ENCODE results near the gene IL17RD. TPM values are rescaled to one million over a fixed set of nuclear protein-coding genes. Genes with fewer than 3 reads are reported as not detected.

Gene IL17RD
- total and polyA plus RNA-seq, 9 of the 15 experiments (the other 6 are each of a cell fraction or from before 2014, with no cell fraction given): under 0.01 to 0.09 (median 0.04) TPM; not detected in 4

GRCh38 chr3:57062101-57062631 lies 103.0 kb downstream of the IL17RD start:
- FAIRE-seq (no peak), DNase-seq (ENCODE audit: extremely low read depth in 1 of 4, low spot score in 3 of 4) (no peak), ATAC-seq (no peak)
- H3K4me1 ChIP-seq (replicated peaks in 1 of 2; ENCODE audit: control insufficient read depth in 2 of 2, insufficient read depth in 2 of 2, low read length in 2 of 2): peaks cover 0 to 7% of the 10 kb centered on the region in 2 experiments; a peak in 2 of 5 replicates
- no peaks in the 10 kb centered on the region for H3K79me2 ChIP-seq (ENCODE audit: control insufficient read depth, insufficient read depth, low read length)
- intact Hi-C loops (cut with micrococcal nuclease): no loop called here
- no peak overlapping the region for H3K4me3 ChIP-seq
- no peak overlapping the region for H3K27ac ChIP-seq (ENCODE audit: extremely low read depth, low read depth, low read length)
- H3K9me3 ChIP-seq (replicated peaks; ENCODE audit: control insufficient read depth, insufficient read depth, low read depth, low read length): no peaks in the 10 kb centered on the region
- no TSS peak for BruUV-seq (replicated peaks)
- no peaks in the 10 kb centered on the region for H3K36me3 ChIP-seq (ENCODE audit: control insufficient read depth, insufficient read depth, low read length)
- ChIA-PET POLR2A (interaction anchor here (1.0 to 1.2 kb wide), 2 partner anchors 9 to 14 kb away, joined by 3 read pairs; no protein-coding TSS in a partner anchor), CTCF (ENCODE audit: low intra/inter-chr PET ratio) (no interaction called here)
- H3K9ac ChIP-seq (ENCODE audit: insufficient read depth in 1 of 2, low read depth in 2 of 2, low read length in 2 of 2): no peak overlapping the region
- H4K20me1 ChIP-seq (replicated peaks; ENCODE audit: control insufficient read depth, insufficient read depth, low read length): no peaks in the 10 kb centered on the region
- H3K27me3 ChIP-seq (ENCODE audit: control insufficient read depth in 2 of 2, insufficient read depth in 2 of 2, low read length in 2 of 2): no peaks in the 10 kb centered on the region
- WGBS (ENCODE audit: insufficient coverage, low coverage, missing lambda C conversion rate): 16% methylated on average over 3 of the region's 9 CpGs
- H2AFZ ChIP-seq (ENCODE audit: low read depth, low read length): no peak overlapping the region
- in situ Hi-C loops (cut with MboI): no loop called here
- no peaks in the 10 kb centered on the region for H3K9me1 ChIP-seq (ENCODE audit: control insufficient read depth, insufficient read depth, low read length)
- TF ChIP-seq TFE3 (CRISPR knock-in tag; IDR thresholded peaks at IDR 0.05): peak; percentile 21; the same call in 1 of the 2 replicates
- TF ChIP-seq U2AF2 (optimal IDR thresholded peaks at IDR 0.05; ENCODE audit: low read depth, low read length): no peak
- no peak for TF ChIP-seq ZNF224 (CRISPR knock-in tag; IDR thresholded peaks at IDR 0.05)
- no peak overlapping the region for H3K4me2 ChIP-seq (ENCODE audit: insufficient read depth, low read length)

GRCh38 chr3:57061556-57061955 lies 103.6 kb downstream of the IL17RD start:
- BruUV-seq (replicated peaks): no TSS peak
- Histone ChIP-seq H3K9ac (ENCODE audit: insufficient read depth in 1 of 2, low read depth in 2 of 2, low read length in 2 of 2) (no peak overlapping the region), H3K79me2 (ENCODE audit: control insufficient read depth, insufficient read depth, low read length) (no peaks in the 10 kb centered on the region), H3K4me1 (replicated peaks in 1 of 2; ENCODE audit: control insufficient read depth in 2 of 2, insufficient read depth in 2 of 2, low read length in 2 of 2) (peaks cover 0 to 7% of the 10 kb centered on the region in 2 experiments; a peak in 2 of 5 replicates), H3K36me3 (ENCODE audit: control insufficient read depth, insufficient read depth, low read length) (no peaks in the 10 kb centered on the region), H3K4me2 (ENCODE audit: insufficient read depth, low read length) (no peak overlapping the region), H4K20me1 (replicated peaks; ENCODE audit: control insufficient read depth, insufficient read depth, low read length) (no peaks in the 10 kb centered on the region), H3K27me3 (ENCODE audit: control insufficient read depth in 2 of 2, insufficient read depth in 2 of 2, low read length in 2 of 2) (no peaks in the 10 kb centered on the region), H3K4me3 (no peak overlapping the region), H3K9me1 (ENCODE audit: control insufficient read depth, insufficient read depth, low read length) (no peaks in the 10 kb centered on the region), H3K9me3 (replicated peaks; ENCODE audit: control insufficient read depth, insufficient read depth, low read depth, low read length) (no peaks in the 10 kb centered on the region), H3K27ac (ENCODE audit: extremely low read depth, low read depth, low read length) (no peak overlapping the region), H2AFZ (ENCODE audit: low read depth, low read length) (no peak overlapping the region)
- ChIA-PET CTCF (ENCODE audit: low intra/inter-chr PET ratio) (no interaction called here), POLR2A (interaction anchor here (1.0 kb wide), 1 partner anchor 14 kb away, joined by 3 read pairs; no protein-coding TSS in a partner anchor)
- in situ Hi-C loops (cut with MboI): no loop called here
- ATAC-seq: no peak
- no peak for FAIRE-seq
- 56% methylated on average over 3 of the region's 3 CpGs for WGBS (ENCODE audit: insufficient coverage, low coverage, missing lambda C conversion rate)
- intact Hi-C loops (cut with micrococcal nuclease): no loop called here
- DNase-seq (ENCODE audit: extremely low read depth in 1 of 4, low spot score in 3 of 4): no peak
- TF ChIP-seq ZNF146 (CRISPR knock-in tag; IDR thresholded peaks at IDR 0.05; ENCODE audit: unreplicated experiment): no peak
- TF ChIP-seq MBD2 (IDR thresholded peaks at IDR 0.05; ENCODE audit: borderline replicate concordance, low read depth): no peak
- TF ChIP-seq ZNF77 (CRISPR knock-in tag; IDR thresholded peaks at IDR 0.05): no peak
- no peak for TF ChIP-seq HES1 (IDR thresholded peaks at IDR 0.05; ENCODE audit: low read depth)
- no peak for TF ChIP-seq GABPB2 (CRISPR knock-in tag; conservative IDR thresholded peaks at IDR 0.05)
- TF ChIP-seq ZNF512 (tag; IDR thresholded peaks at IDR 0.05): no peak
- no peak for TF ChIP-seq JUN (IDR thresholded peaks at IDR 0.05; ENCODE audit: borderline replicate concordance, low read depth, low read length)
- TF ChIP-seq JUN (CRISPR knock-in tag; IDR thresholded peaks at IDR 0.05; ENCODE audit: borderline replicate concordance): no peak

All from K562 (cell line).